Prostate gland (tissue), 2 donors: Measurements from ENCODE around the gene AP1G1. TPM values are rescaled to one million over a fixed set of nuclear protein-coding genes. Genes with fewer than 3 reads are reported as not detected.

Source experiments
- DNase-seq: peaks from one replicate; pipeline ENCODE4 v3.0.0-alpha.2; 2019; ENCODE audit warnings: low spot score
- H3K27ac ChIP-seq, 2 donors: fragments of 200-600 bp; sonication (generic); 2 replicates each; pipeline ENCODE4 v1.5.1; 2017 to 2019
- H3K27me3 ChIP-seq: fragments of 200-600 bp; sonication (generic); replicated peaks from 2 replicates; pipeline ENCODE4 v1.5.1; 2019; ENCODE audit not compliant: insufficient read depth
- H3K36me3 ChIP-seq, 2 donors: fragments of 200-600 bp; sonication (generic); 1 replicate in 1 of 2; 2 replicates in 1 of 2; pipeline versions ENCODE4 v1.5.1 to v1.8.1; 2017 to 2019
- H3K4me1 ChIP-seq: fragments of 200-600 bp; sonication (generic); replicated peaks from 2 replicates; pipeline ENCODE4 v1.5.1; 2019
- H3K4me3 ChIP-seq, 2 donors: fragments of 200-600 bp; sonication (generic); 2 replicates each; pipeline ENCODE4 v1.5.1; 2017 to 2019
- H3K9me3 ChIP-seq: fragments of 200-600 bp; sonication (generic); 2 replicates; pipeline ENCODE4 v1.5.1; 2017
- POLR2A ChIP-seq: fragments of 450-650 bp; IDR thresholded peaks from one replicate; pipeline ENCODE4 v1.6.1; 2016; ENCODE audit warnings: antibody characterized with exemption, mild to moderate bottlenecking
- POLR2AphosphoS5 ChIP-seq: sonication (generic); formaldehyde crosslinking; IDR thresholded peaks from one replicate; pipeline ENCODE4 v1.6.1; 2017; ENCODE audit warnings: antibody characterized with exemption
- WGBS: methylation state at CpG from one replicate; pipeline ENCODE4 v1.1.5; 2018; 5-methylcytosine and 5-hydroxymethylcytosine counted together
- intact Hi-C: fragments of 100-400 bp; cut with DNase I; formaldehyde crosslinking; loops from one replicate; pipeline ENCODE4 v1.14.2; 2022
- total RNA-seq, 2 donors: library from RNA; depleted of rRNA; stranded (reverse); fragments of >200 nt; gene quantifications; one replicate each; pipeline ENCODE4 v1.1.0, GENCODE V29; 2016
- TF ChIP-seq, protein P1 (sequence below), 4 experiments: fragments of 200-600 bp in 2 of 4; fragments of 450-650 bp in 2 of 4; sonication (generic) in 2 of 4; IDR thresholded peaks; 1 replicate in 3 of 4; 2 replicates in 1 of 4; pipeline ENCODE4 v1.5.1; 2016 to 2019; ENCODE audit warnings: antibody characterized with exemption in 4 of 4, mild to moderate bottlenecking in 2 of 4, moderate library complexity in 2 of 4

Gene AP1G1
- total RNA-seq, 2 donors from 2014 or later, result 68.0 to 94.6 TPM

DNA sequence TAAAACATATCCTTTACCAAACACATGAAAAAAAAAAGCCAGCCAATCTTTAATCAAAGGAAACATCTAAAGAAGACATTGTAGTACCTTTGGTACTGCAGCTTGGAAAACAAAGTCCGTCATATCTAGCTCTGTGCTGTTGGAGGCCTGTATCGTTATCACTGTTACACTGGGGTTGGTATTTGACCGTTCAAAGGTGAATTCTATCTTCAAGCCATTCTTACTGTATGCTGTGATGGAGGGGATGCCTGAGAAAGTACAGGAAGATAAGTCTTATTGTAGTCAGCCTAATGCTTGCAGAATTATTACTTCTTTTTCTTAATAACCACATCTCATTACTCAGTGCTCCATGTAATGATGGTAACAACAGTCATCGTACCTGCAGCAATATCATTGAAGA is 69.8 kb downstream of the AP1G1 start:
- H3K9me3 ChIP-seq, result no peaks in the 10 kb centered on the region
- DNase-seq, result no peak
- no peak overlapping the region for H3K27ac ChIP-seq
- no peaks in the 10 kb centered on the region for H3K27me3 ChIP-seq
- peaks cover 0 to 8% of the 10 kb centered on the region in 2 donors for H3K36me3 ChIP-seq
- no peaks in the 10 kb centered on the region for H3K4me1 ChIP-seq
- TF ChIP-seq POLR2AphosphoS5, result no peak
- TF ChIP-seq POLR2A, result no peak
- TF ChIP-seq, protein P1, sequence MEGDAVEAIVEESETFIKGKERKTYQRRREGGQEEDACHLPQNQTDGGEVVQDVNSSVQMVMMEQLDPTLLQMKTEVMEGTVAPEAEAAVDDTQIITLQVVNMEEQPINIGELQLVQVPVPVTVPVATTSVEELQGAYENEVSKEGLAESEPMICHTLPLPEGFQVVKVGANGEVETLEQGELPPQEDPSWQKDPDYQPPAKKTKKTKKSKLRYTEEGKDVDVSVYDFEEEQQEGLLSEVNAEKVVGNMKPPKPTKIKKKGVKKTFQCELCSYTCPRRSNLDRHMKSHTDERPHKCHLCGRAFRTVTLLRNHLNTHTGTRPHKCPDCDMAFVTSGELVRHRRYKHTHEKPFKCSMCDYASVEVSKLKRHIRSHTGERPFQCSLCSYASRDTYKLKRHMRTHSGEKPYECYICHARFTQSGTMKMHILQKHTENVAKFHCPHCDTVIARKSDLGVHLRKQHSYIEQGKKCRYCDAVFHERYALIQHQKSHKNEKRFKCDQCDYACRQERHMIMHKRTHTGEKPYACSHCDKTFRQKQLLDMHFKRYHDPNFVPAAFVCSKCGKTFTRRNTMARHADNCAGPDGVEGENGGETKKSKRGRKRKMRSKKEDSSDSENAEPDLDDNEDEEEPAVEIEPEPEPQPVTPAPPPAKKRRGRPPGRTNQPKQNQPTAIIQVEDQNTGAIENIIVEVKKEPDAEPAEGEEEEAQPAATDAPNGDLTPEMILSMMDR (IDR thresholded peaks at IDR 0.05), result no peak
- no peak overlapping the region for H3K4me3 ChIP-seq
- 88% methylated on average over 4 of the region's 4 CpGs for WGBS
- intact Hi-C loops, result no loop called here

DNA sequence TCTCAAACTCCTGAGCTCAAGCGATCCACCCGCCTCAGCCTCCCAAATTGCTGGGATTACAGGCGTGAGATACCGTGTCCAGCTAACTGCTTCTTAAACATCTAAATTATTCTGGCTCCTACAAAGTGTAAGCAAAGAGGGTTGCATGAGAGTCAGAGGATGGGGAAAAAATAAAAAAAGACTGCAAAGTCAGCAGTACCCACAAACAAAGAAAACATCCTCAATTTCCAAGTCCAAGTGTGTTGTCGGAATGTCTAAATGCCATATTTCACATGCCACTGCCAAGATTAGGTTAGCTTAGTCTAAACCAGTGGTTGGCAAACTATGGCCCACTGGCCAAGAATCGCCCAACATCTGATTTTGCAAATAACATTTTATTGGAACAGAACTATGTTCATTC is 71.1 kb downstream of the AP1G1 start:
- Histone ChIP-seq H3K27me3 (no peaks in the 10 kb centered on the region), H3K9me3 (no peaks in the 10 kb centered on the region), H3K4me3 (no peak overlapping the region), H3K27ac (no peak overlapping the region), H3K4me1 (no peaks in the 10 kb centered on the region), H3K36me3 (peaks cover 7 to 9% of the 10 kb centered on the region in 2 donors)
- WGBS, result 96% methylated on average over 6 of the region's 6 CpGs
- intact Hi-C loops, result no loop called here
- DNase-seq, result no peak
- TF ChIP-seq, protein P1 (IDR thresholded peaks at IDR 0.05), result no peak
- TF ChIP-seq POLR2AphosphoS5 (no peak), POLR2A (no peak)

DNA sequence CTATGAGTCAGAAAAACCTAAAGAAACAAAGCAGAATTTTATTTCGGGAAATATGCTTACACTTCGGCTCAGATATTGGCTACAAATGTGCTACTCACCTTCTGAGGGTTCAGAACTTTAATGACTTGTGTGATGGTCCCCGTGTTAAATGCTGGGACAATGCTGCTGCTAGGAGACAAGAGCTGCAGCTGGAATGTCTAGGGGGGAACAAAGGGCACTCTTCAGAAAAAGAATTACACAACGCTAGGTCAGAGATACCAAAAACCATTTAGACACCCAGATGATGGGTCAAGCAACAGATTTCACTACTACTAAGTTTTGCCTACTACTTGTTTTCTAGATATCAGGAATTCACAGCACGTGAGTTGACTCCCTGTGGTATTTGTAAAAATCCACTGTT is 74.1 kb downstream of the AP1G1 start:
- no peak overlapping the region for H3K27ac ChIP-seq
- H3K4me1 ChIP-seq, result no peaks in the 10 kb centered on the region
- TF ChIP-seq, protein P1 (IDR thresholded peaks at IDR 0.05), result no peak
- TF ChIP-seq POLR2A (no peak), POLR2AphosphoS5 (no peak)
- no peak overlapping the region for H3K4me3 ChIP-seq
- peaks cover 9 to 13% of the 10 kb centered on the region in 2 donors for H3K36me3 ChIP-seq
- no peaks in the 10 kb centered on the region for H3K27me3 ChIP-seq
- no peaks in the 10 kb centered on the region for H3K9me3 ChIP-seq
- DNase-seq, result no peak
- 69% methylated on average over 5 of the region's 5 CpGs for WGBS
- intact Hi-C loops, result no loop called here

DNA sequence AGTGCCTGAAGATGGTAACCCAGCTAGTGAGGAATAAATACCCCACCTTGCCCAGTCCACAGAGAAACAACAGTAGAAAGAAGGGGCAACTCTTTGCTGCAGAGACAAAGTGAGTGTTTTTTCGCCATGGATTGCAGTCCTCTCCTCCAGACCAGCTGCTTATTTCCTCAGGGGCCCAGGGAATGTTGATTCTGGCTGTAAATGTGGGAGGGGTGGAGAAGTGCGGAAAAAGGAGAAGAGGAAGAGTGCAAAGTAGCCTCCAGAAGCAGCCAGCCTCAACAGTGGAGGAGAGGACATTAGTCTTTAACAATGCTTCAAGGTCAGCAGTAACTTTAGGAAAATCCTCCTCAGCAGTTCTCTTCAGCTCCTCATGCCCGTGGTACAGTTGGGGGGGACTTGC is 76.0 kb downstream of the AP1G1 start:
- H3K4me3 ChIP-seq, result no peak overlapping the region
- 72% methylated on average over 3 of the region's 3 CpGs for WGBS
- no peaks in the 10 kb centered on the region for H3K27me3 ChIP-seq
- no peak for TF ChIP-seq POLR2AphosphoS5
- TF ChIP-seq, protein P1 (IDR thresholded peaks at IDR 0.05), result no peak
- no peak for TF ChIP-seq POLR2A
- H3K4me1 ChIP-seq, result no peaks in the 10 kb centered on the region
- no peak overlapping the region for H3K27ac ChIP-seq
- intact Hi-C loops, result no loop called here
- H3K36me3 ChIP-seq, result peaks cover 9 to 13% of the 10 kb centered on the region in 2 donors
- DNase-seq, result no peak
- H3K9me3 ChIP-seq, result no peaks in the 10 kb centered on the region

DNA sequence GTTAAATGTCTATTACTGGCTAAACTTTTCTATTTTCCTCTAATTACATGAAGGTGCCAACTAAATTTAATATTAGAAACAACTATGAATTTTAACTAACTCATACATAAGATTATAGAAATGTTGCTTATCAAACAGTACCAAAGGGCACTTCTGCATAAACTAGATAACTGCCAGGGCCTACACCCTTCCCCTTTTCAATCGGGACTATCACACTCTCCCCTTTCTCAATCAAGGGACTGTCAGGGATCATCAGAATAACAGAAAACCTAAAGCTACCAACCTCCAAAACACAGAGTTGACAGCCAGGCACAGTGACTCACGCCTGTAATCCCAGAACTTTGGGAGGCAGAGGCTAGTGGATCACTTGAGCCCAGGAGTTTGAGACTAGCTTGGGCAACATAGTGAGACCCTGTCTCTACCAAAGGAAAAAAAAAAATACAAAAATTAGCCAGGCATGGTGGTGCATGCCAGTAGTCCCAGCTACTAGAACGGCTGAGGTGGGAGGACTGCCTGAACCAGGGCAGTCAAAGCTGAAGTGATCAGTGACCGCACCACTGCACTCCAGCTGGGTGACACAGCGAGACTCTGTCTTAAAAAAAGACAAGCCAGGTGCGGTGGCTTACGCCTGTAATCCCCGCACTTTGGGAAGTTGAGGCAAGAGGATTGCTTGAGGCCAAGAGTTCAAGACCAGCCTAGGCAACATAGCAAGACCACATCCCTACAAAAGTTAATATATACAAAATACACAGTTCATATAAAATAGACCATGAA is 80.9 kb downstream of the AP1G1 start:
- no peak for TF ChIP-seq POLR2AphosphoS5
- no peak for TF ChIP-seq POLR2A
- TF ChIP-seq, protein P1 (IDR thresholded peaks at IDR 0.05), result no peak
- DNase-seq, result no peak
- Histone ChIP-seq H3K27me3 (no peaks in the 10 kb centered on the region), H3K36me3 (peaks cover 5 to 6% of the 10 kb centered on the region in 2 donors), H3K27ac (no peak overlapping the region), H3K9me3 (no peaks in the 10 kb centered on the region), H3K4me1 (no peaks in the 10 kb centered on the region), H3K4me3 (no peak overlapping the region)
- 84% methylated on average over 8 of the region's 8 CpGs for WGBS
- intact Hi-C loops, result no loop called here
